SHP77 treated with DMSO at 0.1 percent for 48 hours (cell line): ENCODE results near the gene KRTAP23-1.
A peak's percentile ranks its signal among the peaks of the same experiment; 100 is the strongest.

ENCODE experiments used
- DNase-seq: peaks from one replicate; lab custom pipeline; 2025; lab: John Stamatoyannopoulos, UW

Gene KRTAP23-1

DNA sequence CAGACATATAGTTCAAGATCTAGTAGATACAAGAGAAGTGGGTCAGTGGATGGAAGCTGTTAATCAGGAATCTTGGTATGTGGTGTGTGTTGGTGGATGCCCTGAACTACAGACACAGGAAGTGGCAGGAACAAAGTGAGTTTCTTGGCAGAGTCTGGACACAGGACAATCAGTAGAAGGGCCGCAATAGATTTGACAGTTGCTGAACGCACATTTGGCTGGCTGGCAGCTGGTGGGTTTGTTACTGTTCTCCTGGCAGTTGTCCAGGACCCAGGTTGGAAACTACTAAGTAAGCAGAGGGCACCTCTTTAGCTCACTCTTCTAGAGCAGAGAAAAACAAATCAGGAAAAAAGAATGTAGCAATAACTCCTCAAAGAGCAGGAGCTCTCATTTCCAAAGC, 41.5 kb downstream of the KRTAP23-1 start:
- peak; percentile 62 for DNase-seq

DNA sequence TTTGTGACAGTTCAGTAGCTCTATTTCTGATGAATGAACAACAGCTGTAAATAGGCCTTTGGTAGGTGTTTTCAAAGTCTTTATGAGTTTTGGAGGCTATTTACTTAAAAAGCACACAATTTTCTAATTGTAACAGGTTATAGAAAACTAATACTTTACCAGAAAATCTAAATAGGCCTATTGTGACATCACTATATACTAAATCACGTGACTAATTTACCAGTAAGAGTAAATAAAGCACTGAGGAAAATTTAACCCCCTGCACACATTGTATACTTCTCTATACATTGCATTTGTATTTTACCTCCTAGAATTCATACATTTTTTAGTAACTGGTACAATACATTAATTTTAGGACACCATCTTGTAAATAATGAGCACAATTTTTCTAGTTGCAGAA, 43.3 kb downstream of the KRTAP23-1 start:
- DNase-seq, result no peak
